ENCODE measurements around the gene DTX4.

DTX4 gene

DNA sequence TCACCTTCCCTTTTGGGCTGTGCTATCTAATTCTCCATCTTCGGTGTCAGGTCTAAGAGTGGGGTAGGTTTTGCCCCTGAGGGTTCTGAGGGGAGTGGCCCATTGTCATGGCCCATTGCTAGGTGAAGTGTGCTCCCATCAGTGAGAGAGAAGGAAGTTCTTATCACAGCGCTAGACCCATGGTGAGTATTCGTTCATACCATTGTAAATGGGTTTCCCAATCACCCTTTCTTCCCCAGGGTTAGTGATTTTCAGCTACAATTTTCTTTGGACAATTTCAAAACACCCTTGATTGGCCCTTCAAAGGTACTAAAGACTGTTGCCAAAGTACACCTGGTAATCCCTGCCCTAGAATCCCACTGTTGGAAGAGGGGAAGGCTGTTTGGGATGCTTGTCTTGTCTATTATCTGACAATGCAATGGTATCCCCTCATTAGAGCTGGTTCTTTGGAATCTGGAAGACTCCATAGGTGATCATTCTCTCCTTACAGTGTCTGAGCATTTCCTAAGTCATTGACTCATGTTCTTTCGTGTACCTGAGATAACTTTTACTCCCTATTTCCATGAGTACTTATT is 20.6 kb downstream of the DTX4 start:
- no peak for DNase-seq

DNA sequence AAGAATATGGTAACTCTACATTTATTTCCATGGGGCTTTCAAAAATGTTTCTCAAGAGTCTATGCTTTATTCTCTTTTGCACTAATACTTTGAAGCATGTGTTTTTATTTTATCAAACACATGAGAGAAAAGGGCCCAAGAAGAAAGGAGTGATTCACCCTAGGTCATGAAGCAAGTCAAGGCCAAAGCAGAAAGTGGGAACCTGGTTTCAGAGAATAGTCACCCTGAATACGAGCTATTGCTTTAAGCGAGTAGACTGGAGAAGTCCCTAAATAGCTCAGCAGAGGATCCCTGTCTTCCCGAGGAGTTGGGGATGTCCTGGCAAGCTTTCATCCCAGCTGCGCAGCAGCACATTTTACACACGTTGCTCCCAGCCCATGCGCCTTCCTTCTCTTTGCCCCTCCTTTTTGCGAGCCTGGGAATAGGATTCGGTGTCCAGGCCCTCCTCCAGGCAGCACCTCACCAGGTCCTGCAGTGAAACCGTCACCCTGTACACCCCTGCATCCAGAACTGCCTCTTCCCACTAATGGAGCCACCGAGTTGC is 21.7 kb downstream of the DTX4 start:
- no peak for DNase-seq

DNA sequence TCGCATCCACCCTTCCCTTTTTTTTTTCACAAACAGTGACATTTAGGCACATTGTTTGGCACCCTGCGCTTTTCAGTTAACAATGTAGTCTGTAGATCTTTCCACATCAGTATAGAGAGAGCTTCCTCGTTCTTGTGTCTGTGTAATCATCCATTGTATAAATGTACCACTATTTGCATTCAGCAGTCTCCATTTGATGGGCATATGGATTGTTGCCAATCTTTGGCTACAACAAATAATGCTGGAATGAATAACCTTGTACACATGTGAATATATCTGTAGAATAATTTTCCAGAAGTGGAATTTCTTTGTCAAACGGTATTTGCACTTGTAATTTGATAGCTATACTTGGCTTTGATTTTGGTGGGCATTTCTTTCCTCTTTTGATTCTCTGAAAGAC is 23.7 kb downstream of the DTX4 start:
- no peak for DNase-seq

DNA sequence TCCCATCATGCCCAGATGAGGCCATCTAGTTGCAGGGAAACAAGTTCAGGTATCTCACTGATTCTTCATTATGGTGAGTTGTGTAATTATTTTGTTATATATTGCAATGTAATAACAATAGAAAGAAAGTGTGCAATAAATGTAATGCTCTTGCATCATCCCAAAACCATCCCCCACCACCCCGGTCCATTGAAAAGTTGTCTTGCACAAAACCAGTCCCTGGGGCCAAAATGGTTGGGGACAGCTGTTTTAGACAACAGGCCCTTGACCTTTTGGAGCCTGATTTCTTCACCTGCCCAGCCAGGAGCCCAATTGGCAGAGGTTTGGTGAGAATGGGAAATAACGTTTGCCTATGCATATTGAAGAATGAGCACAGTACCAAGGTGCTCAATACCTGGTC is 24.8 kb downstream of the DTX4 start:
- no peak for DNase-seq

DNA sequence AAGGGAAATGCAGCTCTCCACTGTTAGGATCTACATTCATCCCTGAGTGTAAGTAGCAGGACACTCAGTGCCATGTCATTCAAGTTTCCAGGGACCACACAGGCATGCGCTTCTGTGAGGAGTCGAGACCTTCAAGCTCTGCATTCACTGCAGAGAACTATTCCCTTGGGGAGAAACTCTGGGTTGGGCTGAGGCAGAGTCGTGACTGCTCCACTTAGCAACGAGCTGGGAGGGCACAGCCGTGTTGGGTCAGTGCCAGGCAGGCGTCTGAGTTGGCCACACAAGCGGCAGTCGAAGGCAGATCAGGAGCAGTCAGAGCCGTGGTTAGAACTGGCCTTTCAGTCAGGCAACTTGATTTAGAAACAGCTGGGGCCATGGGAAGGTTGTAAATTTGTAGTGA is 26.1 kb downstream of the DTX4 start:
- no peak for DNase-seq

DNA sequence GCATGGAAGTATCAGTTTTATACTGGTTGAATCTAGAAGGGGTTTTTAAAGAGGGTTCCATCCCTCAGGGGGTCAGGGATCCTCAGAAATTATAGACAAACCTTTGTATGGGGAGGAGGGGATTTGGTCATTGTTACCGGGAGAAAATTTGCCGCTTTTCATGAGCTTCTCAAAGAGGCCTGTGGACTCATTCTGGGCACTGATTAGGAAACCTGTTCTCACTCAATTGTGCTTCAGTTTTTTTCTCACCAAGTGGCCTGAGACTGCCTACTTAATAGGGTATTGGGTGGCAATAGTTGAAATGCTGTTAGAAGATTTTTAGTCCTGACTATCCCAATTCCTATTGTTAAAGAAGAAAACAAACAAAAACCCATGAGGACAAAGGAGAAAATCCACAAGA is 26.8 kb downstream of the DTX4 start:
- DNase-seq = no peak

DNA sequence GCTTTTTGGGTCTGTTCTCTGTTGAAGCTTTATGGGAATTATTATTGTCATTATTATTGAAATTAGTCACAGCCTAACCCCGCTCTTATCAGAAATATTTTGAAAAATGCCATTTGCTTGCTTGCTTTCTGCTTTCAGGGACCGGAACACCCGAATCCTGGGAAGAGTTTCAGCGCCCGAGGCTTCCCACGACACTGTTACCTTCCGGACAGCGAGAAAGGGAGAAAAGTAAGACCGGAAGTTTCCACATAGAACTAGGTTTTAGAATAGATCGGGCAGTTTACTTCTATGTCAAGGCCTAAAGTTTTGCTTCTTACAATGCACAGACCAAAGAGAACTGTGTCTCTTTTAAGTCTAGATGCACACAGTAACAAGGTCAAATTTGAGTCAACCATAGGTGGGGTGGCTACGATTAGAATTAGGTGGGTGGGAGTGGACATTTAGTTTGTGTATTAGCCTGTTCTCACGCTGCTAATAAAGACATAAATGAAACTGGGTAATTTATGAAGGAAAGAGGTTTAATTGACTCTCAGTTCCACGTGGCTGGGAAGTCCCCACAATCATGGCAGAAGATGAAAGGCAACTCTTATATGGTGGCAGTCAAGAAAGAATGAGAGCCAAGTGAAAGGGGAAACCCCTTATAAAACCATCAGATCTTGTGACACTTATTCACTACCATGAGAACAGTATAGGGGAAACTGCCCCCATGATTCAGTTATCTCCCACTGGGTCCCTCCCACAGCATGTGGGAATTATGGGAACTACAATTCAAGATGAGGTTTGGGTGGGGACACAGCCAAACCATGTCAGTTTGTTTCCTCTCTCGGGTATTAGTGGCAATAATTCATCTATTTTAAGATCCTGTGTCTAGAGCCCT is 27.9 kb downstream of the DTX4 start:
- DNase-seq = no peak

DNA sequence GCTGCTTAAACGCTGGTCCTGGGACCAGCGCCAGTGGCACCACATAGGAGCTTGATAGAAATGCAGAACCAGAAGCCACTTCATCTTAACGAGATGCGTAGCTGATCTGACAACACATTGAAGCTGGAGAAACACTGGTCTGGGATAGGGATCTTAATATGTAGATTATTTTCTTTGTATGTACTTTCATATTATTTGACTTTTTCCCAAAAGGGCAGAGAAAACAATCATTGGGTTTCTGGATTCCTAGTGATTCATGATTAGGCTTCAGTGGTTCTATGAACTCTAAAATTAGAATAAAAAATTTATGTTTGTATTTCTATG is 28.5 kb downstream of the DTX4 start:
- DNase-seq = no peak

DNA sequence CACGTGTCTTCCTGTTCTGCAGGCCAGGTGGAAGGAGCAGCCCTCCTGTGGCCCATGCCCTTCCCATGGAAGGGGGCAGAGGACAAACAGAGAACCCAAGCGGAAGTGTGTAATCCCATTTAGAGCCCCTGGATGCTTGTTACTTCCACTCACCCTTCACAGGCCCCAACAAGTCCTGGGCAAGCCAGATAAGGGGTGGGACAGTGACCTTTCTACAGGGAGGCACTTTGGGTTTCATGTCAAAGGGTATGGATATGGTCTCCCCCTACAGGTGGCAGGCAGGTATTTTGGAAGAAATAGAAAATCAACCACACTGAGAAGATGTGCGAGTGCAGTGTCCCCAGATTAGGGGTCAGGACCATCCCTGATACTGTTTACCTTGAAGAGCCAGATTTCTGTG is 29.4 kb downstream of the DTX4 start:
- no peak for DNase-seq

DNA sequence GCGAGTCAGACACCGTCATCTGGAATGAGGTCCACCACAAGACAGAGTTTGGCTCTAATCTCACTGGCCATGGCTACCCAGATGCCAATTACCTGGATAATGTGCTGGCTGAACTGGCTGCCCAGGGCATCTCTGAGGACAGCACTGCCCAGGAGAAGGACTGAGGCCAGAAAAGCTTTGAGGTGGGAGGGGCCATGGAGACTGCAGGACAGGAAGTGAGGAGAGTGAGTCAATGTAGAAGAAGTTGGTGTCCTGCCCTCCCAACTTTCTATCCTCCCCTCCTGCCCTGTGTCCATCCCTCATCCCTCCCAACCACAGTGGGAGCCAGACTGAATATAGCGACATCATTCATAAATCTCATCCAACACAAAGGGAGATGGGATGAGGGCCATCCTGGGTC is 32.8 kb downstream of the DTX4 start:
- no peak for DNase-seq

DNA sequence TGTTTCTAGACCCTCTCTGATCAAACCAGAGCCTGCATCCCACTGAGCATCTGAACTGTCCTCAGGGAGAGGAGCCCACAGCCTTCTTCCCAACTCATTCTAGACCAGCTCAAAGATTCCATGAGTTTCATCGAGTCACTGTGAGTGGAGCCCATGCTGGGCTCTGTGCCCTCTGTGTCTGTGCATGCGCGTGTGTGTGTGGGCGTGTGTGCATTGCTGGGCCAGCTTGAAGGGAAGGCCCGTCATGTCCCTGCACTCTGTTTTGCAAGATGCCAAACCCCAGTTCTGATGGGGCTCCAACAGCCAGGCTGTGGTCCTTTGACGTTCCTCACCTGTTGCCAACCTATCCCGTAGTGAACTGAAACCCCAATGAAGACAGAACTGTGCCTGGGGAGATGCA is 33.7 kb downstream of the DTX4 start:
- no peak for DNase-seq

DNA sequence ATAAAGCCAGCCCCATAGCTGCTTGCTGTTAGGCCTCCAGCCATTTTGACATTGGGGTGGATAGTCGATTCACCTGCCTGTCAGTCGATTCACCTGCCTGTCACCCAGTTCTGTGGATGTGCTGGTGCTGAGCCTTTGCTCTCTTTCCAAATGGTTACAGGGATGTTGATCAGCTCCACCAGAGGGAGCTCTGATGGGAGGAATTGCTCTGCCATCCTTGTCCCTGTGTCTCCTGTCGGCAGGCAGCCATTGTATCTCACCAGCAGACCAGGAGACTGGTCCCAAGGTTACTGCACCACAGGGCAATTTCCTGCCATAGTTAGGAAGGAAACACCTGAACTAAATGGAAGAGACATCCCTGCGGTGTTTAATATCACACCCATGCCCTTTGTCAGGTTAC is 34.7 kb downstream of the DTX4 start:
- DNase-seq = no peak

DNA sequence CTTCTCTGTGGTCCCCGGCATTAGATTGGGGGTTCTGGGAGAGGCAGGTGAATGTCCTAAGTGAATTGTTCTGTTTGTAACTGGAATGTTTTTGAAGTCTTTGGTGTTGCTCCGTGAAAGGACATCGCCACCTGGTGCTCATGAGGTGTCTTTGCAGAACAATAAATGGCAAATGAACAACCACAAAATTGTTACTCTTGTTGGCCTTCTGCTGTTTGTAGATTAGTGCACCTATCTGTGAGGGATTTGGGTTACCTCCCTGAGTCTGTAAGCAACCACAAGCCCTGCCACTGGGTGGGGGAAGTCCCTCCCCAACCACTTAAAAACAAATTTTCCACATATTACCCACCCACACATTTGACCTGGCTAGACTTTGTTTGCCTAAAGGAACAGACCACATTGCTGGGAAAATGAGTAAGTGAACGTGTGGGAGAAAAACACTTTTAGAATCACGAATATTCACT is 36.1 kb downstream of the DTX4 start:
- peak; percentile 50 for DNase-seq

DNA sequence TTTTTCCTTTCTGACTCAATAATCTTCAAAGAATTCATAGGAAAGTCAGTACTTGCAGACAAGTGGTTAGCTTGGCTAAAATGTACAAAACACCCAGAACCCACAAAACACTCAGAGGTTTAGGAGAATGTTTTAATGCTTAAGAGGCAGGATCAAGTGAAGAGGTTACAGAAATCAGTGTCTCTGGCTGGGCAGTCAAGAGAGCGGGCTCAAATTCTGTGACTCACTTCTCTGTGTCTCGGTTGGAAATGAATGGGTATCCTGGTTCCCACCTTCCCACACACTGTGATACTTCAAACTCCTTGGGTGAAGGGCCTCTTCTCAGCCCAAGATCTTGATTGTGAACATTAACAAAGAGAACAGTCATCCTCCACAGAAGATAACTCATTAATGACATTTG is 37.0 kb downstream of the DTX4 start:
- DNase-seq = no peak

DNA sequence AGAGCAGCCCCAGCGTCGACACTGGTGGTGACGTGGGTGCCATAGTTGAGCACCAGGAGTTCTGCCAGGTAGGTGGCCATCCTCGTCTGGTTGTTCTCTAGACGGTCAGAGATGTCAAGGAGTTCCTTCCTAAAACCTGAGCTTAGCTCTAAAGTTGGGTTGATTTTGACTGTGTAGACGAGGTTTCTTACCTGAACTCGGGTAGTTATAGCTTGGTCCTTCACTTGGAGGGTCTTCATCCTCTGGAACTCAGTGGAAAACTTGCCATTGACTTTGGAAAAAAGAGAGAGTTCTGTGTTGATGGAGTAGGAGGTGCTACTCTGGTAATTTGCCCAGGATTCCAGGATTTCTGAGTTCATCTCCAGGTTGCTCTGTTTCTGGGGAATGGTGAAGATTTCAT is 40.3 kb downstream of the DTX4 start:
- no peak for DNase-seq

DNA sequence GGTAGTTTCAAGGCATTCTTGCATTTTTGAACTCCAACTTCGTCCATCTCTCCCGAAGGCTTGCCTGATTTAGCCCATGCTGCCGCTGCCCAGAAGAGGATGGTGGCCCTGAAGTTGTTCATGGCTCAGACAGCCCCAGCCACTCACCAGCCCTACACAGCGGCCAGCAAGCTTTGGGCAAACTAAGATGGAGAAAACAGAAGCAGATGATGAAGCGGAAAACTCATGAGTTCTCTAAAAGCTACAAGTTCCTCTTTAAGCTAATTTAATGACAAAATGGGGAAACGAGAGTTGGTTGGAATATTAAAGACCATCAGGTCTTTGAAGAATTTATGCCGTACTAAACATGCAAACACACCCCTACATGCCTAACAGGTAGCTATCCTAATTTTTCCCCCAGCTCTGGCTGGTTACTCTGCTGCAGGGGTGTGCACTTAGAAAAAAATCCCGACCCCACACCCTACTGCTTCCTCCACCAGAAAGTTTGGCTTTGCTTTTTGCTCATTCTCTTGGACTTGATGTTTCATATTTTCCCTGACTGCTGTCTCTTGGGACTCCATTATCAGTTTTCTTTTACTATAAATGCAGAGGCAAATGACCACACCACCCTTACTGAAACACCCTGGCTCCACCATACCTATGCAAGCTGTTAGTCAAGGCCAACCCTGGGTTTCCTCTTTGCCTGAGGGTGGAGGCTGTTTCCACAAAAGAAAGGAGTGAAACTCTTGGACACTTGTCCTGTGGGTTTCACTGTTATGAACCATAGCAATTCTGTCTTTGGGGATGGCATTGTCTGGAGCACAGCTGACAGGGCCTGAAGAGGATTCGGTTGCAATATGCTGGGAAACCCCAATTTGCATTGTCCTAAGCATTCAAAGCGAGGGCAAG is 41.1 kb downstream of the DTX4 start, which contains the start of gene MPEG1:
TSS of gene MPEG1 (minus strand) at position 184 of the 888 bp plus-strand sequence. CDS start at position 122, 62 bp downstream.
- DNase-seq = no peak

DNA sequence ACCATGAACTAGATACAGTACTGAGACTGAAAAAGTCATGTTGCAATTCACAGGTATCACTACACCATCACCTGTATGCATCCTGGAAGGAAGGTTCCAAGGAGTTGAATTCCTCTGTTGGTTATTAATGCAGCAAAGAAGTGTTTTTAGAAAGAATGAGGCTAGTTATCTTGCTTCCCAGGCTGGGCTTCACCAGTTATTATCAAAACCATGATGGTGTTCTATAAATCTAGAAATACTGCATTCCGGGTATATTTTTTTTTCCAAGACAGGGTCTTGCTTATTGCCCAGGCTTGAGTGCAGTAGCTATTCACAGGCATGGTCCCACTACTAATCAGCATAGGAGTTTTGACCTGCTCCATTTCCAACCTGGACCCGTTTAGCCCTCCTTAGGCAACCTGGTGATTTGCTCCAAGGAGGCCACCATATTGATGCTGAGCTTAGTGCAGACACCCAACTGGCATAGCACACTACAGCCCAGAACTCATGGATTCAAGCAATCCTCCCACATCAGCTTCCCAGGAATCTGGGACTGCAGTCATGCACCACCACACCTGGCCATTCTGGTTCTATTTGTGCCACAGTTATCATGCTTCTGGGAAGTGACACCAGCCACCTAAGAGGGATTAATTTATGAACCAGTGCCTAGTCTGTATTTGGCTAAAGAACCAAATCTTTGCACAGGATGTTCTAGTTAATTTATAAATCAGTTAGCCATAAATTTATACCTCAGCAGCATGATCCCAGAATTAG is 42.4 kb downstream of the DTX4 start:
- no peak for DNase-seq

DNA sequence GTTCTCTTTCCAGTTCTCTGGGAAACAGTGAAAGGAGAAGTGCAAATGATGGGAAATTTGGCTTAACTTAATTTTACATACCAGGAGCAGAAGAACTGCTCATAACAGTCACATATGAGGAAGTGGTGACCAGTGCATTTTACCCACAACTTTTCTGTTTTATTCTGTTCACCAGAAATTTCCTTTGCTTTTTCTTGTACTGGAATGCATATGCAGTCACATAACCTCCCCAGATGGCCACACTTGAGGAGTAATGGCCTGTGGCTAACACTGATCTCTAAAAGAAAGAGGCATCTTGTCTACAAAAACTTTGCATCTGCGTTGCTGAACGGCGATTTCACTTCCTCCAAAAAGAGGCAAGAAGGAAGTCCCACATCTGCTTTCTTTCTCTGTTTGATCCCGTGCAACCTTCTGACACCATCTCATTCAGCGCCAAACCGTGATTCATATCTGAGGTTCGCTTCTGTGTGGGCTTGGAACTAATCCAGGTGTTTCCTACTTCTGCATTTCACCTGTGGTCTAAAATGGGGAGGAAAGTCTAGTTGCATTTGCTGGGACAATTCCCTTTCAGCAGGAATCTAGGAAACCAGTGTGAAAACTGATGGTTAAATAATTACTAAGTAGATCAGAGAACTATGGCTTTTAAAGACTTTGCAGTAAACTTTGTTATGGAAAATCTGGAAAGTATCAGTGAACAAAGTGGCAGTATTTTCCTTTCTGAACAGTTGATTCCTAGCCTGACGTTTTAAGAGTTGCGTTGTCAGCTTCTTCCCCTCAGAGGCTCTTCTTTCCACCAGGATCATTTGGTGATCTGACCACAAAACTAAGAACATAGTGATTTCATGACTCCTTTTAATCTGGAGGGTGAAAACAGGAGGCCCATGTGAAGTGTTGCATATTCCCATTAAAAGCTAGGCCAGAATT is 45.0 kb downstream of the DTX4 start:
- DNase-seq = no peak

DNA sequence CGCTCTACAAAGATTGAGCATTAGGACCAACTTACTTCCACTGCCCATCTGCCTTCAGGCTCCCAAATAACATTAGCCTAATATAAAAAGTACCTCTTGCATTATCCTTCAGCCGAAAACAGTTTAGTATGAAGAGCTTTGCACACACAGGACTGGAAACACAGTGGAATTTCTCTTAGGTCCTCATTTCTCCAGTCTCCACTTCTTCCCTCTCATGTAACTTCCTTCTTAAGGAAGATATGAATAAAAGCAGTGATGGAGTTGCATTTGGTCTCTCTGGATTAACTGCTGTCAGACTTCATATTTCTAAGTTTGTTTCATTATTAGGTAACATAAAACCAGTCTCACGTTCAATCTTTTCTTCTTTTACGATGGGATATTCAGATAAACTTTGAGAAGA is 46.4 kb downstream of the DTX4 start:
- DNase-seq = no peak

DNA sequence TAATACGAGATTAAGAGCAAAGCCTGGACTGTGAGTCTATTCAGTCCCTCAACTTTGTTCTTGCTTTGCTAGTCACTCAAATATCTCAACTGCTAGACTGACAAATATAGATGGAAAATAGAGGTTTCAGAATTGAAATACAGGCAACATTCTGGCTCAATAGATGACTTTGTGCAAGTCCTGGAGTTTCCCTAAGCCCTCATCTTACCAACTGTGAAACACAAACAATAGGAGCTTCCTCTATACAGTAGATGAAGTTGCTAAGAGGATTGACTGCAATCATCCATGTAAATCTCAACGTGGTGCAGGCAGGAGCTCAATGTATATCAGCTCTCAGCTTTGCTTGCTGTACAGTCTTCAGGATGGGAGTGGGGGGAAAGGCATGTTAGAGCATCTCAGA is 47.0 kb downstream of the DTX4 start:
- no peak for DNase-seq

DNA sequence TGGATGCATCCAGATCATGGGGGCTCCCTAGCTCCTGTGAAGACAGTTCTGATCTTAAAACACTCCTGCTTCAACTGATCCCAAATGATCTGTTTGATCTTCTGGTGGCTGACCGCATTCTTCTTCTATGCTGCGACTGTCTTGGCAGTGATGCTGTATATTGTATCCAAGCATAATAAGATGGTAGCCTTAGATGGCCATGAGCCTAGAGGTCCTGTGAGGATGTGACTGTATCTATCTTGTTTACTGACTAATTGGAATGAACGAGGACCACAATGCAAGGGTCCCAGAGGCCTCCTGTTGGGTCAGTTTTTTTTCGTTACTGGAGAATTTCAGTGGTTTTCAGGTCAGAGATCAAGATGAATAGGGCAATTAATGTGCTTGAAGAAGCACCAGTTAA is 47.9 kb downstream of the DTX4 start:
- no peak for DNase-seq

DNA sequence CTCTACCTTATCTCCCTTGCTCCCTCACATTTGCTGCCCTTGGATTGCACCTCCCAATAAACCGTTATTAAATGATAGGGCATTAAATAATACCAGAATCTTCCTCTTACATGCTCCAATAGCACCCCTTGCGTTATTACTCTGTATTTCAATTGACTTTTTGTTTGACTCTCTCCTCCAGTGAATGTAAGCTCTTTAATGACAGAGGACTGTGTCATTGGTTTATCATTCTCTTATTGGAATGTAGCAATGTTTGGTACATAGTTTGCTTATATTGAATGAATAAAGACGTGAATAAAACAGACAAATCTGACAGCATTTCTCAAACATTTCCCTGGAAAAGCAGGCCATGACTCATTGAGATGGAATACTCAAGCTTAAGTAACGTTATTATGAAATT is 49.5 kb downstream of the DTX4 start:
- peak; percentile 6 for DNase-seq
